K562 (cell line): ENCODE results near the gene HADHA. TPM values are rescaled to one million over a fixed set of nuclear protein-coding genes. Genes with fewer than 3 reads are reported as not detected.

Source experiments
- ATAC-seq: fragments of 200-7000 bp; cut with Tn5 transposase; 3 replicates; pipeline ENCODE4 v1.9.1; 2020; ENCODE audit warnings: moderate library complexity
- BruUV-seq: library from RNA; stranded (reverse); fragments of 400-500 nt; replicated peaks from 2 replicates; lab custom pipeline; 2021; lab: Mats Ljungman, UMichigan
- CTCF ChIA-PET: fragments of 300-600 bp; formaldehyde crosslinking; extraction: SDS; loops from one replicate; lab custom pipeline; 2021; ENCODE audit warnings: low intra/inter-chr PET ratio; lab: Yijun Ruan, JAX
- POLR2A ChIA-PET: fragments of 300-600, 350-650 bp; sonication (Branson Sonifier 250); formaldehyde crosslinking; extraction: SDS; loops from one replicate; lab custom pipeline; 2021; ENCODE audit warnings: antibody characterized with exemption, inconsistent platforms; lab: Yijun Ruan, JAX
- DNase-seq, 4 experiments: peaks; one replicate each; pipeline versions ENCODE4 v3.0.0 to v3.0.0-alpha.2; 2011 to 2018; ENCODE audit warnings: low spot score in 3 of 4, mixed read lengths in 3 of 4; ENCODE audit errors: extremely low read depth in 1 of 4
- FAIRE-seq: peaks from 2 replicates; lab custom pipeline; 2011; peaks lifted over from hg19 to GRCh38; lab: Jason Lieb, UNC
- H2AFZ ChIP-seq: 2 replicates; pipeline ENCODE4 v1.6.0; 2011; ENCODE audit warnings: low read depth, low read length, control low read depth, inconsistent platforms
- H3K27ac ChIP-seq: fragments of 200-600 bp; 3 replicates; pipeline ENCODE4 v1.8.0; 2011; ENCODE audit warnings: low read depth, mild to moderate bottlenecking, control low read depth, inconsistent platforms, low read length, moderate library complexity, mixed read lengths; ENCODE audit errors: extremely low read depth
- H3K27me3 ChIP-seq, 2 experiments: fragments of 300-600 bp in 1 of 2; 2 replicates in 1 of 2; 3 replicates in 1 of 2; pipeline versions ENCODE4 v1.6.0 to v1.8.0; 2011; ENCODE audit warnings: inconsistent platforms in 2 of 2, low read length in 2 of 2, mild to moderate bottlenecking in 1 of 2, mixed read lengths in 1 of 2, moderate library complexity in 1 of 2; ENCODE audit not compliant: control insufficient read depth in 2 of 2, insufficient read depth in 2 of 2
- H3K36me3 ChIP-seq: fragments of 300-600 bp; 3 replicates; pipeline ENCODE4 v1.8.0; 2011; ENCODE audit warnings: mild to moderate bottlenecking, low read length, inconsistent platforms; ENCODE audit not compliant: control insufficient read depth, insufficient read depth
- H3K4me1 ChIP-seq, 2 experiments: fragments of 200-600 bp in 1 of 2; replicated peaks in 1 of 2; 2 replicates in 1 of 2; 3 replicates in 1 of 2; pipeline versions ENCODE4 v1.5.1 to v1.8.0; 2011; ENCODE audit warnings: inconsistent platforms in 2 of 2, low read length in 2 of 2, mild to moderate bottlenecking in 1 of 2, mixed read lengths in 1 of 2, moderate library complexity in 1 of 2; ENCODE audit not compliant: control insufficient read depth in 2 of 2, insufficient read depth in 2 of 2
- H3K4me2 ChIP-seq: 2 replicates; pipeline ENCODE4 v1.6.1; 2011; ENCODE audit warnings: low read length, control low read depth, inconsistent platforms, mixed read lengths; ENCODE audit not compliant: insufficient read depth
- H3K4me3 ChIP-seq: fragments of 200-600 bp; sonication (generic), shearing (Covaris generic); 2 replicates; pipeline ENCODE4 v1.5.1; 2016; ENCODE audit warnings: control low read depth, inconsistent platforms
- H3K79me2 ChIP-seq: fragments of 200-600 bp; 3 replicates; pipeline ENCODE4 v1.8.0; 2011; ENCODE audit warnings: low read length, inconsistent platforms; ENCODE audit not compliant: control insufficient read depth, insufficient read depth
- H3K9ac ChIP-seq, 2 experiments: 2 replicates each; pipeline versions ENCODE4 v1.6.0 to v1.6.1; 2011; ENCODE audit warnings: low read depth in 2 of 2, low read length in 2 of 2, control low read depth in 1 of 2, inconsistent platforms in 1 of 2, mild to moderate bottlenecking in 1 of 2, mixed read lengths in 1 of 2; ENCODE audit not compliant: insufficient read depth in 1 of 2
- H3K9me1 ChIP-seq: one replicate; pipeline ENCODE4 v1.6.0; 2011; ENCODE audit warnings: inconsistent platforms, mild to moderate bottlenecking, low read length, moderate library complexity; ENCODE audit not compliant: control insufficient read depth, insufficient read depth
- H3K9me3 ChIP-seq: replicated peaks from 2 replicates; pipeline ENCODE4 v1.5.1; 2011; ENCODE audit warnings: low read depth, low read length, inconsistent platforms; ENCODE audit not compliant: control insufficient read depth, insufficient read depth
- H4K20me1 ChIP-seq: replicated peaks from 2 replicates; pipeline ENCODE4 v1.6.1; 2011; ENCODE audit warnings: low read length, inconsistent platforms, mixed read lengths; ENCODE audit not compliant: control insufficient read depth, insufficient read depth
- BACH1 ChIP-seq: fragments of 200-800 bp; sonication (Bioruptor generic); IDR thresholded peaks from 2 replicates; pipeline ENCODE4 v1.6.1; 2016; ENCODE audit warnings: missing genetic modification characterization, missing compliant biosample characterization
- CCAR2 ChIP-seq: fragments of 200-400 bp; formaldehyde crosslinking; IDR thresholded peaks from 2 replicates; pipeline ENCODE4 v1.6.1; 2017; ENCODE audit warnings: mild to moderate bottlenecking, low read depth, low read length
- FOXK2 ChIP-seq, 2 experiments: fragments of 450-650 bp; IDR thresholded peaks in 1 of 2; conservative IDR thresholded peaks in 1 of 2; 2 replicates each; pipeline ENCODE4 v1.6.1; 2016; ENCODE audit warnings: low read depth in 2 of 2, mild to moderate bottlenecking in 1 of 2
- NELFE ChIP-seq: IDR thresholded peaks from 2 replicates; pipeline ENCODE4 v1.6.1; 2011; ENCODE audit warnings: mild to moderate bottlenecking; ENCODE audit not compliant: insufficient read depth, insufficient read length
- SAP30 ChIP-seq: fragments of 200-600 bp; sonication (generic); IDR thresholded peaks from 2 replicates; pipeline ENCODE4 v1.6.1; 2012; ENCODE audit warnings: borderline replicate concordance, low read depth, mild to moderate bottlenecking, moderate library complexity, low read length, control low read depth, inconsistent platforms; ENCODE audit not compliant: insufficient read depth, poor library complexity, severe bottlenecking
- TAF9B ChIP-seq: fragments of 450-650 bp; IDR thresholded peaks from 2 replicates; pipeline ENCODE4 v1.6.1; 2018; ENCODE audit warnings: mild to moderate bottlenecking; ENCODE audit not compliant: partially characterized antibody
- TSC22D4 ChIP-seq: fragments of 450-650 bp; IDR thresholded peaks from 2 replicates; pipeline ENCODE4 v1.6.1; 2016; ENCODE audit warnings: missing genetic modification characterization, missing biosample characterization, control low read depth
- ZNF696 ChIP-seq: fragments of 250-450 bp; sonication (Bioruptor Pico); conservative IDR thresholded peaks from 2 replicates; pipeline ENCODE4 v1.4.0; 2020; ENCODE audit warnings: mild to moderate bottlenecking, moderate library complexity
- WGBS: fragments of 100-300 bp; shearing (Covaris generic); methylation state at CpG from one replicate; pipeline ENCODE4 v1.1.6; 2016; ENCODE audit warnings: low coverage, mixed read lengths; ENCODE audit not compliant: insufficient coverage; ENCODE audit errors: missing lambda C conversion rate; 5-methylcytosine and 5-hydroxymethylcytosine counted together
- in situ Hi-C: fragments of 300-500 bp; cut with MboI; formaldehyde crosslinking; loops from 4 replicates; pipeline ENCODE4 v1.15.0; 2018; ENCODE audit warnings: inconsistent platforms, mixed read lengths
- intact Hi-C: fragments of 100-400 bp; cut with micrococcal nuclease; formaldehyde crosslinking; loops from 2 replicates; pipeline ENCODE4 v1.14.2; 2022
- polyA plus RNA-seq, 8 experiments: library from polyadenylated mRNA; depleted of rRNA in 4 of 8; stranded (reverse) in 5 of 8; unstranded in 3 of 8; fragments of >200 nt; fragmentation: Nextera tagmentation in 2 of 8; fragmentation: Illumina TruSeq in 1 of 8; extraction: Ambion mirVana in 2 of 8; extraction: Trizol in 1 of 8; gene quantifications; 2 replicates each; pipeline versions ENCODE4 v1.2.1 to v1.2.3, GENCODE V29; 2011 to 2014; ENCODE audit warnings: inconsistent platforms in 1 of 8, missing spikeins in 1 of 8
- total RNA-seq, 7 experiments: library from RNA; depleted of rRNA in 6 of 7; stranded (reverse); fragments of >200 nt in 6 of 7; fragmentation: Illumina TruSeq in 2 of 7; extraction: Trizol in 2 of 7; gene quantifications; 2 replicates each; pipeline versions ENCODE4 v1.2.1 to v1.2.3, GENCODE V29; 2011 to 2021; ENCODE audit warnings: low replicate concordance in 1 of 7

Gene HADHA
- total and polyA plus RNA-seq, 9 of the 15 experiments (the other 6 are each of a cell fraction or from before 2014, with no cell fraction given), result 145 to 326 (median 202) TPM

DNA sequence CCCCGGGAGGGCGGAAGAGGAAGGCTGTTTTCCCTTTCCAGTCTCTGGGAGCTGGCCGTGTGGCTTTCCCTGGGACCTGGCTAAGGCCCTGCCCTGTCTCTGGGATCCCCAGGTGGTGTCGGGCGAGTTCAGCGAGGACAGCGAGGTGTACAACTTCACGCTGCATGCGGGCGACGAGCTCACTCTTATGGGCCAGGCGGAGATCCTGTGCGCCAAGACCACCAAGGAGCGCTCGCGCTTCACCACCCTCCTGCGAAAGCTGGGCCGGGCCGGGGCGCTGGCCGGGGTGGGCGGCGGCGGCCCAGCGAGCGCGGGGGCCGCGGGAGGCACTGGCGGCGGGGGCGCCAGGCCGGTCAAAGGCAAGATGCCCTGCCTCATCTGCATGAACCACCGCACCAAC, 60.3 kb downstream of the HADHA start:
- Histone ChIP-seq H3K36me3 (peaks cover 11% of the 10 kb centered on the region; the same call in 1 of the 3 replicates), H3K4me3 (no peak overlapping the region), H3K9me3 (no peaks in the 10 kb centered on the region), H3K4me2 (peak overlapping the region; percentile 68; the same call in 1 of the 2 replicates), H3K27me3 (no peaks in the 10 kb centered on the region), H3K79me2 (peaks cover 9% of the 10 kb centered on the region; the same call in 2 of the 3 replicates), H3K9ac (peak overlapping the region; percentile 57 to 92; a peak in 3 of 4 replicates), H3K4me1 (peaks cover 17 to 42% of the 10 kb centered on the region in 2 experiments; a peak in 4 of 5 replicates), H4K20me1 (no peaks in the 10 kb centered on the region), H3K27ac (peak overlapping the region; percentile 54; the same call in 1 of the 3 replicates), H2AFZ (peak overlapping the region; percentile 99), H3K9me1 (no peaks in the 10 kb centered on the region)
- ChIA-PET POLR2A (interaction anchor here (0.5 to 1.1 kb wide), 5 partner anchors 13 to 233 kb away, joined by 3 to 4 read pairs (median 3); partner anchors contain the start of genes HADHA, HADHB and RAB10), CTCF (interaction anchor here (1.2 kb wide), 1 partner anchor 12 kb away, joined by 4 read pairs; no protein-coding TSS in a partner anchor)
- DNase-seq, result peak in 1 of 4 experiments; percentile 6
- in situ Hi-C loops, result no loop called here
- no peak for ATAC-seq
- no peak for TF ChIP-seq TAF9B
- TF ChIP-seq NELFE, result no peak
- TF ChIP-seq FOXK2 (conservative IDR thresholded peaks at IDR 0.05 in 1 of 2, IDR thresholded peaks at IDR 0.05 in 1 of 2; ENCODE audit: low read depth in 2 of 2), result no peak
- TF ChIP-seq CCAR2, result no peak
- TF ChIP-seq BACH1 (tag), result no peak
- TF ChIP-seq TSC22D4 (tag), result no peak
- no peak for TF ChIP-seq ZNF696 (CRISPR knock-in tag)
- TF ChIP-seq SAP30, result no peak
- BruUV-seq, result no TSS peak
- intact Hi-C loops, result no loop called here
- 98% methylated on average over 8 of the region's 34 CpGs for WGBS
- no peak for FAIRE-seq
